Measurements from ENCODE around the gene JMJD6.

- TF ChIP-seq CTCF (IDR thresholded peaks at IDR 0.05) (no peak), POLR2A (IDR thresholded peaks at IDR 0.05) (no peak), POLR2AphosphoS5 (IDR thresholded peaks at IDR 0.05) (no peak), EP300 (IDR thresholded peaks at IDR 0.05) (no peak)
Measured at GRCh38 chr17:76714336-76714735, 12.1 kb downstream of the JMJD6 start.
